K562 (cell line): ENCODE data around the gene MBD3. TPM values are rescaled to one million over a fixed set of nuclear protein-coding genes. Genes with fewer than 3 reads are reported as not detected.

Experiments used
- ATAC-seq: fragments of 200-7000 bp; cut with Tn5 transposase; 3 replicates; pipeline ENCODE4 v1.9.1; 2020; ENCODE audit warnings: moderate library complexity
- BruUV-seq: library from RNA; stranded (reverse); fragments of 400-500 nt; replicated peaks from 2 replicates; lab custom pipeline; 2021; lab: Mats Ljungman, UMichigan
- CTCF ChIA-PET: fragments of 300-600 bp; formaldehyde crosslinking; extraction: SDS; loops from one replicate; lab custom pipeline; 2021; ENCODE audit warnings: low intra/inter-chr PET ratio; lab: Yijun Ruan, JAX
- POLR2A ChIA-PET: fragments of 300-600, 350-650 bp; sonication (Branson Sonifier 250); formaldehyde crosslinking; extraction: SDS; loops from one replicate; lab custom pipeline; 2021; ENCODE audit warnings: antibody characterized with exemption, inconsistent platforms; lab: Yijun Ruan, JAX
- DNase-seq, 4 experiments: peaks; one replicate each; pipeline versions ENCODE4 v3.0.0 to v3.0.0-alpha.2; 2011 to 2018; ENCODE audit warnings: low spot score in 3 of 4, mixed read lengths in 3 of 4; ENCODE audit errors: extremely low read depth in 1 of 4
- FAIRE-seq: peaks from 2 replicates; lab custom pipeline; 2011; peaks lifted over from hg19 to GRCh38; lab: Jason Lieb, UNC
- H2AFZ ChIP-seq: 2 replicates; pipeline ENCODE4 v1.6.0; 2011; ENCODE audit warnings: low read depth, low read length, control low read depth, inconsistent platforms
- H3K27ac ChIP-seq: fragments of 200-600 bp; 3 replicates; pipeline ENCODE4 v1.8.0; 2011; ENCODE audit warnings: low read depth, mild to moderate bottlenecking, control low read depth, inconsistent platforms, low read length, moderate library complexity, mixed read lengths; ENCODE audit errors: extremely low read depth
- H3K27me3 ChIP-seq, 2 experiments: fragments of 300-600 bp in 1 of 2; 2 replicates in 1 of 2; 3 replicates in 1 of 2; pipeline versions ENCODE4 v1.6.0 to v1.8.0; 2011; ENCODE audit warnings: inconsistent platforms in 2 of 2, low read length in 2 of 2, mild to moderate bottlenecking in 1 of 2, mixed read lengths in 1 of 2, moderate library complexity in 1 of 2; ENCODE audit not compliant: control insufficient read depth in 2 of 2, insufficient read depth in 2 of 2
- H3K36me3 ChIP-seq: fragments of 300-600 bp; 3 replicates; pipeline ENCODE4 v1.8.0; 2011; ENCODE audit warnings: mild to moderate bottlenecking, low read length, inconsistent platforms; ENCODE audit not compliant: control insufficient read depth, insufficient read depth
- H3K4me1 ChIP-seq, 2 experiments: fragments of 200-600 bp in 1 of 2; replicated peaks in 1 of 2; 2 replicates in 1 of 2; 3 replicates in 1 of 2; pipeline versions ENCODE4 v1.5.1 to v1.8.0; 2011; ENCODE audit warnings: inconsistent platforms in 2 of 2, low read length in 2 of 2, mild to moderate bottlenecking in 1 of 2, mixed read lengths in 1 of 2, moderate library complexity in 1 of 2; ENCODE audit not compliant: control insufficient read depth in 2 of 2, insufficient read depth in 2 of 2
- H3K4me2 ChIP-seq: 2 replicates; pipeline ENCODE4 v1.6.1; 2011; ENCODE audit warnings: low read length, control low read depth, inconsistent platforms, mixed read lengths; ENCODE audit not compliant: insufficient read depth
- H3K4me3 ChIP-seq: fragments of 200-600 bp; sonication (generic), shearing (Covaris generic); 2 replicates; pipeline ENCODE4 v1.5.1; 2016; ENCODE audit warnings: control low read depth, inconsistent platforms
- H3K79me2 ChIP-seq: fragments of 200-600 bp; 3 replicates; pipeline ENCODE4 v1.8.0; 2011; ENCODE audit warnings: low read length, inconsistent platforms; ENCODE audit not compliant: control insufficient read depth, insufficient read depth
- H3K9ac ChIP-seq, 2 experiments: 2 replicates each; pipeline versions ENCODE4 v1.6.0 to v1.6.1; 2011; ENCODE audit warnings: low read depth in 2 of 2, low read length in 2 of 2, control low read depth in 1 of 2, inconsistent platforms in 1 of 2, mild to moderate bottlenecking in 1 of 2, mixed read lengths in 1 of 2; ENCODE audit not compliant: insufficient read depth in 1 of 2
- H3K9me1 ChIP-seq: one replicate; pipeline ENCODE4 v1.6.0; 2011; ENCODE audit warnings: inconsistent platforms, mild to moderate bottlenecking, low read length, moderate library complexity; ENCODE audit not compliant: control insufficient read depth, insufficient read depth
- H3K9me3 ChIP-seq: replicated peaks from 2 replicates; pipeline ENCODE4 v1.5.1; 2011; ENCODE audit warnings: low read depth, low read length, inconsistent platforms; ENCODE audit not compliant: control insufficient read depth, insufficient read depth
- H4K20me1 ChIP-seq: replicated peaks from 2 replicates; pipeline ENCODE4 v1.6.1; 2011; ENCODE audit warnings: low read length, inconsistent platforms, mixed read lengths; ENCODE audit not compliant: control insufficient read depth, insufficient read depth
- E2F6 ChIP-seq, 2 experiments: IDR thresholded peaks; 2 replicates each; pipeline ENCODE4 v1.6.1; 2011; ENCODE audit warnings: borderline replicate concordance in 1 of 2, control low read depth in 1 of 2, low read depth in 1 of 2, low read length in 1 of 2, mild to moderate bottlenecking in 1 of 2, mixed read lengths in 1 of 2, moderate library complexity in 1 of 2; ENCODE audit not compliant: insufficient read depth in 1 of 2, insufficient read length in 1 of 2, poor library complexity in 1 of 2, severe bottlenecking in 1 of 2; ENCODE audit errors: extremely low read depth in 1 of 2
- JUND ChIP-seq, 2 experiments: IDR thresholded peaks; 2 replicates in 1 of 2; 3 replicates in 1 of 2; pipeline ENCODE4 v1.6.1; 2011; ENCODE audit warnings: borderline replicate concordance in 2 of 2, low read depth in 2 of 2, low read length in 2 of 2, improper control_type of control experiment in 1 of 2, missing biosample characterization in 1 of 2, missing genetic modification characterization in 1 of 2, missing genetic modification reagents in 1 of 2
- KDM4B ChIP-seq, 2 experiments: fragments of 450-650 bp in 1 of 2; sonication (generic) in 1 of 2; IDR thresholded peaks; 2 replicates each; pipeline ENCODE4 v1.6.1; 2016 to 2017; ENCODE audit warnings: borderline replicate concordance in 2 of 2, antibody characterized with exemption in 1 of 2, low read depth in 1 of 2, mild to moderate bottlenecking in 1 of 2
- POLR2AphosphoS5 ChIP-seq: IDR thresholded peaks from 2 replicates; pipeline ENCODE4 v1.6.1; 2011; ENCODE audit warnings: mild to moderate bottlenecking, low read depth, low read length, moderate library complexity; ENCODE audit not compliant: control insufficient read depth, insufficient read depth
- RBM17 ChIP-seq: fragments of 200-400 bp; formaldehyde crosslinking; IDR thresholded peaks from 2 replicates; pipeline ENCODE4 v1.6.1; 2017; ENCODE audit warnings: low read depth, mild to moderate bottlenecking, low read length, borderline replicate concordance
- RNF219 ChIP-seq: fragments of 250-450 bp; sonication (Bioruptor Pico); IDR thresholded peaks from 2 replicates; pipeline ENCODE4 v1.5.0; 2022; ENCODE audit warnings: mild to moderate bottlenecking
- SOX6 ChIP-seq: fragments of 450-650 bp; IDR thresholded peaks from 2 replicates; pipeline ENCODE4 v1.6.1; 2014; ENCODE audit warnings: mild to moderate bottlenecking
- STAT6 ChIP-seq: sonication (generic); formaldehyde crosslinking; IDR thresholded peaks from 2 replicates; pipeline ENCODE4 v1.8.1; 2023; ENCODE audit warnings: mild to moderate bottlenecking, missing genetic modification reagents
- TEAD1 ChIP-seq, 2 experiments: fragments of 450-650 bp in 1 of 2; sonication (generic) in 1 of 2; formaldehyde crosslinking; IDR thresholded peaks; 2 replicates each; pipeline versions ENCODE4 v1.4.0 to v1.8.0; 2020 to 2022; ENCODE audit warnings: mild to moderate bottlenecking in 2 of 2, missing genetic modification reagents in 1 of 2
- ZNF551 ChIP-seq: fragments of 250-450 bp; sonication (Bioruptor Pico); IDR thresholded peaks from 2 replicates; pipeline ENCODE4 v1.5.0; 2021; ENCODE audit warnings: mild to moderate bottlenecking, moderate library complexity
- ZNF584 ChIP-seq: fragments of 200-800 bp; sonication (Bioruptor generic); IDR thresholded peaks from 2 replicates; pipeline ENCODE4 v1.6.1; 2016; ENCODE audit warnings: low read depth, mild to moderate bottlenecking, missing genetic modification characterization, missing compliant biosample characterization
- ZNF75A ChIP-seq: fragments of 450-650 bp; formaldehyde crosslinking; IDR thresholded peaks from 2 replicates; pipeline ENCODE4 v1.4.0; 2020; ENCODE audit warnings: mild to moderate bottlenecking
- ZNF79 ChIP-seq: fragments of 250-450 bp; sonication (Bioruptor Pico); IDR thresholded peaks from 2 replicates; pipeline ENCODE4 v1.4.0; 2020; ENCODE audit warnings: low read depth, mild to moderate bottlenecking, moderate library complexity
- WGBS: fragments of 100-300 bp; shearing (Covaris generic); methylation state at CpG from one replicate; pipeline ENCODE4 v1.1.6; 2016; ENCODE audit warnings: low coverage, mixed read lengths; ENCODE audit not compliant: insufficient coverage; ENCODE audit errors: missing lambda C conversion rate; 5-methylcytosine and 5-hydroxymethylcytosine counted together
- in situ Hi-C: fragments of 300-500 bp; cut with MboI; formaldehyde crosslinking; loops from 4 replicates; pipeline ENCODE4 v1.15.0; 2018; ENCODE audit warnings: inconsistent platforms, mixed read lengths
- intact Hi-C: fragments of 100-400 bp; cut with micrococcal nuclease; formaldehyde crosslinking; loops from 2 replicates; pipeline ENCODE4 v1.14.2; 2022
- polyA plus RNA-seq, 8 experiments: library from polyadenylated mRNA; depleted of rRNA in 4 of 8; stranded (reverse) in 5 of 8; unstranded in 3 of 8; fragments of >200 nt; fragmentation: Nextera tagmentation in 2 of 8; fragmentation: Illumina TruSeq in 1 of 8; extraction: Ambion mirVana in 2 of 8; extraction: Trizol in 1 of 8; gene quantifications; 2 replicates each; pipeline versions ENCODE4 v1.2.1 to v1.2.3, GENCODE V29; 2011 to 2014; ENCODE audit warnings: inconsistent platforms in 1 of 8, missing spikeins in 1 of 8
- total RNA-seq, 7 experiments: library from RNA; depleted of rRNA in 6 of 7; stranded (reverse); fragments of >200 nt in 6 of 7; fragmentation: Illumina TruSeq in 2 of 7; extraction: Trizol in 2 of 7; gene quantifications; 2 replicates each; pipeline versions ENCODE4 v1.2.1 to v1.2.3, GENCODE V29; 2011 to 2021; ENCODE audit warnings: low replicate concordance in 1 of 7
- TF ChIP-seq, protein P1 (sequence below), 2 experiments: fragments of 450-650 bp in 1 of 2; sonication (generic) in 1 of 2; formaldehyde crosslinking; conservative IDR thresholded peaks; 2 replicates each; pipeline versions ENCODE4 v1.4.0 to v1.8.1; 2020 to 2022; ENCODE audit warnings: mild to moderate bottlenecking in 1 of 2, missing genetic modification reagents in 1 of 2

MBD3 gene
- total and polyA plus RNA-seq, 9 of the 15 experiments (the other 6 are each of a cell fraction or from before 2014, with no cell fraction given), result 0.24 to 137 (median 30.9) TPM

GRCh38 chr19:1582201-1582600 lies 10.5 kb downstream of the MBD3 start:
- ATAC-seq, result no peak
- H3K79me2 ChIP-seq, result peaks cover 22% of the 10 kb centered on the region
- no peaks in the 10 kb centered on the region for H3K9me3 ChIP-seq
- H3K36me3 ChIP-seq, result peaks cover 84% of the 10 kb centered on the region; the same call in 2 of the 3 replicates
- H3K4me2 ChIP-seq, result no peak overlapping the region
- H3K9me1 ChIP-seq, result no peaks in the 10 kb centered on the region
- H3K27me3 ChIP-seq, result no peaks in the 10 kb centered on the region
- 98% methylated on average over 8 of the region's 9 CpGs for WGBS
- H3K4me3 ChIP-seq, result no peak overlapping the region
- H2AFZ ChIP-seq, result no peak overlapping the region
- ChIA-PET POLR2A (interaction anchor here (0.9 kb wide), 1 partner anchor 11 kb away, joined by 5 read pairs; the partner anchor contains the start of gene MBD3), CTCF (no interaction called here)
- BruUV-seq, result no TSS peak
- no peak overlapping the region for H3K27ac ChIP-seq
- no peaks in the 10 kb centered on the region for H4K20me1 ChIP-seq
- no peak for DNase-seq
- in situ Hi-C loops (no loop called here), intact Hi-C loops (no loop called here)
- peak overlapping the region in 1 of 2 experiments; percentile 45; a peak in 2 of 4 replicates for H3K9ac ChIP-seq
- no peak for FAIRE-seq
- peaks cover 0 to 17% of the 10 kb centered on the region in 2 experiments; a peak in 2 of 5 replicates for H3K4me1 ChIP-seq
- TF ChIP-seq, protein P1, sequence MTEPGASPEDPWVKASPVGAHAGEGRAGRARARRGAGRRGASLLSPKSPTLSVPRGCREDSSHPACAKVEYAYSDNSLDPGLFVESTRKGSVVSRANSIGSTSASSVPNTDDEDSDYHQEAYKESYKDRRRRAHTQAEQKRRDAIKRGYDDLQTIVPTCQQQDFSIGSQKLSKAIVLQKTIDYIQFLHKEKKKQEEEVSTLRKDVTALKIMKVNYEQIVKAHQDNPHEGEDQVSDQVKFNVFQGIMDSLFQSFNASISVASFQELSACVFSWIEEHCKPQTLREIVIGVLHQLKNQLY (CRISPR knock-in tag; conservative IDR thresholded peaks at IDR 0.05), result no peak
- no peak for TF ChIP-seq JUND (IDR thresholded peaks at IDR 0.05; ENCODE audit: borderline replicate concordance, low read depth, low read length)
- TF ChIP-seq JUND (tag; IDR thresholded peaks at IDR 0.05; ENCODE audit: borderline replicate concordance, low read depth, low read length), result no peak
- no peak for TF ChIP-seq SOX6
- no peak for TF ChIP-seq TEAD1 (CRISPR knock-in tag; IDR thresholded peaks at IDR 0.05)
- TF ChIP-seq ZNF75A, result no peak
- no peak for TF ChIP-seq ZNF551 (CRISPR knock-in tag)
- no peak for TF ChIP-seq KDM4B (IDR thresholded peaks at IDR 0.05; ENCODE audit: borderline replicate concordance in 2 of 2, low read depth in 1 of 2)
- no peak for TF ChIP-seq STAT6
- no peak for TF ChIP-seq RBM17
- TF ChIP-seq ZNF79, result no peak
- TF ChIP-seq E2F6 (IDR thresholded peaks at IDR 0.05; ENCODE audit: borderline replicate concordance in 1 of 2, extremely low read depth in 1 of 2, insufficient read depth in 1 of 2, insufficient read length in 1 of 2, low read depth in 1 of 2, low read length in 1 of 2, poor library complexity in 1 of 2, severe bottlenecking in 1 of 2), result no peak
- no peak for TF ChIP-seq ZNF584 (CRISPR knock-in tag)
- no peak for TF ChIP-seq RNF219 (CRISPR knock-in tag)
- no peak for TF ChIP-seq POLR2AphosphoS5
